M059J (cell line): ENCODE results near the gene RGS8. TPM values are rescaled to one million over a fixed set of nuclear protein-coding genes. Genes with fewer than 3 reads are reported as not detected.
"Not testable (repeated sequence)": the region's sequence is repeated elsewhere in the genome, so short reads cannot be mapped to it uniquely, and the experiment has no call there.

Experiments
- DNase-seq: peaks from one replicate; pipeline ENCODE4 v3.0.0-alpha.2; 2012; ENCODE audit warnings: low read depth
- total RNA-seq: library from RNA; depleted of rRNA; stranded (reverse); fragments of >200 nt; shearing (Covaris generic); gene quantifications from 2 replicates; pipeline ENCODE4 v1.2.3, GENCODE V29; 2014

Gene RGS8
- total RNA-seq, 1 experiment from 2014 or later = not detected

- no peak for DNase-seq
These were observed 18.6 kb upstream of the RGS8 start for GRCh38 chr1:182702826-182703524.

GRCh38 chr1:182700351-182700709 is 15.9 kb upstream of the RGS8 start:
- peak; percentile 13 for DNase-seq

GRCh38 chr1:182699393-182700350 is 15.3 kb upstream of the RGS8 start:
- DNase-seq = peak; percentile 3

GRCh38 chr1:182698971-182699370 is 14.6 kb upstream of the RGS8 start:
- DNase-seq = no peak

- not testable (repeated sequence) for DNase-seq
These were observed 8.8 kb upstream of the RGS8 start for GRCh38 chr1:182693139-182693538.

- no peak for DNase-seq
These were observed 6.6 kb upstream of the RGS8 start for GRCh38 chr1:182690886-182691443.

GRCh38 chr1:182688436-182689205 is 4.2 kb upstream of the RGS8 start:
- no peak for DNase-seq

- no peak for DNase-seq
These were observed 3.0 kb upstream of the RGS8 start for GRCh38 chr1:182687361-182687760.

- no peak for DNase-seq
These were observed 2.1 kb upstream of the RGS8 start for GRCh38 chr1:182686446-182686845.

GRCh38 chr1:182685215-182685614 is 828 bp upstream of the RGS8 start:
- DNase-seq = no peak

- no peak for DNase-seq
These were observed 1.4 kb downstream of the RGS8 start for GRCh38 chr1:182682898-182683501.

GRCh38 chr1:182682406-182682805 is 2.0 kb downstream of the RGS8 start:
- DNase-seq = no peak

GRCh38 chr1:182681568-182681912 is 2.8 kb downstream of the RGS8 start:
- no peak for DNase-seq

GRCh38 chr1:182680901-182681567 is 3.4 kb downstream of the RGS8 start:
- peak; percentile 4 for DNase-seq

- no peak for DNase-seq
These were observed 4.0 kb downstream of the RGS8 start for GRCh38 chr1:182680408-182680807.

- no peak for DNase-seq
These were observed 4.7 kb downstream of the RGS8 start for GRCh38 chr1:182679684-182680083.

- no peak for DNase-seq
These were observed 6.8 kb downstream of the RGS8 start for GRCh38 chr1:182677397-182678098.

- DNase-seq = peak; percentile 15
These were observed 8.1 kb downstream of the RGS8 start for GRCh38 chr1:182676274-182676673.

- no peak for DNase-seq
These were observed 9.8 kb downstream of the RGS8 start for GRCh38 chr1:182674346-182675246.
